ENCODE measurements around the gene ATP2B2. TPM values are rescaled to one million over a fixed set of nuclear protein-coding genes. Genes with fewer than 3 reads are reported as not detected.

Gene ATP2B2
- total and polyA plus RNA-seq, 2 of the 8 experiments (the other 6 are each of a cell fraction or from before 2014, with no cell fraction given), result 0.14 to 1.2 TPM

GRCh38 chr3:10496121-10496863 is 9.1 kb downstream of the ATP2B2 start (continued):
- TF ChIP-seq CHD2 (IDR thresholded peaks at IDR 0.05; ENCODE audit: low read length), result no peak
- no peak for TF ChIP-seq CTBP2 (IDR thresholded peaks at IDR 0.05; ENCODE audit: borderline replicate concordance, insufficient read depth, insufficient read length, low read length)
- TF ChIP-seq SP1 (IDR thresholded peaks at IDR 0.05; ENCODE audit: low read depth, low read length), result no peak
- TF ChIP-seq, protein P1, sequence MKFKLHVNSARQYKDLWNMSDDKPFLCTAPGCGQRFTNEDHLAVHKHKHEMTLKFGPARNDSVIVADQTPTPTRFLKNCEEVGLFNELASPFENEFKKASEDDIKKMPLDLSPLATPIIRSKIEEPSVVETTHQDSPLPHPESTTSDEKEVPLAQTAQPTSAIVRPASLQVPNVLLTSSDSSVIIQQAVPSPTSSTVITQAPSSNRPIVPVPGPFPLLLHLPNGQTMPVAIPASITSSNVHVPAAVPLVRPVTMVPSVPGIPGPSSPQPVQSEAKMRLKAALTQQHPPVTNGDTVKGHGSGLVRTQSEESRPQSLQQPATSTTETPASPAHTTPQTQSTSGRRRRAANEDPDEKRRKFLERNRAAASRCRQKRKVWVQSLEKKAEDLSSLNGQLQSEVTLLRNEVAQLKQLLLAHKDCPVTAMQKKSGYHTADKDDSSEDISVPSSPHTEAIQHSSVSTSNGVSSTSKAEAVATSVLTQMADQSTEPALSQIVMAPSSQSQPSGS (IDR thresholded peaks at IDR 0.05; ENCODE audit: low read length), result no peak
- no peak for TF ChIP-seq SP4 (IDR thresholded peaks at IDR 0.05; ENCODE audit: low read length)
- no peak for TF ChIP-seq SIX5 (IDR thresholded peaks at IDR 0.05; ENCODE audit: low read depth, low read length)
- no peak for TF ChIP-seq CBX8 (IDR thresholded peaks at IDR 0.05; ENCODE audit: borderline replicate concordance, low read depth, low read length)

Measured in H1 (cell line).